ENCODE results near the gene KRT20. TPM values are rescaled to one million over a fixed set of nuclear protein-coding genes. Genes with fewer than 3 reads are reported as not detected.

The KRT20 gene
- total RNA-seq, 1 donor, result not detected

- TF ChIP-seq CTCF (IDR thresholded peaks at IDR 0.05; ENCODE audit: insufficient read depth, low read length), result no peak
- H3K4me3 ChIP-seq (ENCODE audit: low read depth, low read length), result no peak overlapping the region
- no peak for DNase-seq (ENCODE audit: low read depth)
Observed at GRCh38 chr17:40832840-40833239, 52.2 kb downstream of the KRT20 start.

DNA sequence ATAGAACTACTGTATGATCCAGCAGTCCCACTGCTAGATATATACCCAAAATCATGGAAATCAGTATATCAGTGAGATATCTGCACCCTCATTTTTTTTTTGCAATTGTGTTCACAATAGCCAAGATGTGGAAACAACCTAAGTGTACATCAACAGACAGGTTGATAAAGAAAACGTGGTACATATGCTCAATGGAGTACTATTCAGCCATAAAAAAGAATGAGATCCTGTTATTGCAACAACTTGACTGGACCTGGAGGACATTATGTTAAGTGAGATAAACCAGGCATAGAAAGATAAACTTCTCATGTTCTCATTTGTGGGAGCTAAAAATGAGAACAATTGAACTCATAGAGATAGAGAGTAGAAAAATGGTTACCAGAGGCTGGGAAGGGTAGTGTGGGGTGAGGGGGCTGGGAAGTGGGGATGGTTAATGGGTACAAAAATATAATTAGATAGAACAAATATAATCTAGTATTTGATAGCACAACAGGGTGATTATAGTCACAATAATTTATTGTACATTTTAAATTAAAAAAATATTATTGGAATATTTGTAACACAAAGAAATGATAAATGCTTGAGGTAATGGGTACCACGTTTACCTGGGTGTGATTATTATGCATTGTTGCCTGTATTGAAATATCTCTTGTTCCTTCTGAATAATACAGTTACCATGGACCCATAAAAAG, 54.8 kb downstream of the KRT20 start:
- no peak overlapping the region for H3K4me3 ChIP-seq (ENCODE audit: low read depth, low read length)
- DNase-seq (ENCODE audit: low read depth), result no peak
- no peak for TF ChIP-seq CTCF (IDR thresholded peaks at IDR 0.05; ENCODE audit: insufficient read depth, low read length)

DNA sequence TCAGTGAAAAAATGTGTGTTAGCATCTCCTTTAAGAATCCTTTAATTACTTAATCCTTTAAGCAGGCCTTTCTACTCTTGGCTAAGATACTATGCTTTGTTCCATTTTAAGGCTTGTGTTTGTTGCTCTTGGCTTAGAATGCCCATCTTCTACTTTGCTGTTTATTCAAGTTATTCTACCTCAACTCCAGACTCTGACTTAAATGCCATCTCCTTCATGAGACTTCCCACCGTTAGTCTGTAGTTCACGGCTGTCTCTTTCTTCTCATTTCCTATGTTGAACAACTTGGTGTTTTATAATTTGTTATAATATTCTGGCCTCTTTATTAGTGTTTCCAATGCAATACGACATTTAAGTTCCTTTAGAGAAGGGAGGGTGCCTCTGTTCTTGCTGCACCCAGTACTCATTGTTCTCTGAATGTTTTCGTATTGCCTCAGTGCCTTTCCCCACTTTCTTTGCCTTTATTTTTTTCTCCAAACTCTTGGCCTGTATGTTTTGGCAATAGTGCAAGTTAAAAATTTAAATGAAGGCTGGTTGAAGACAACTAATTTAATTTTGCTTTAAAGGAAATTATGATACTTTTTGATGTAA, 56.5 kb downstream of the KRT20 start:
- H3K4me3 ChIP-seq (ENCODE audit: low read depth, low read length), result no peak overlapping the region
- DNase-seq (ENCODE audit: low read depth), result peak; percentile 76
- TF ChIP-seq CTCF (IDR thresholded peaks at IDR 0.05; ENCODE audit: insufficient read depth, low read length), result no peak

DNA sequence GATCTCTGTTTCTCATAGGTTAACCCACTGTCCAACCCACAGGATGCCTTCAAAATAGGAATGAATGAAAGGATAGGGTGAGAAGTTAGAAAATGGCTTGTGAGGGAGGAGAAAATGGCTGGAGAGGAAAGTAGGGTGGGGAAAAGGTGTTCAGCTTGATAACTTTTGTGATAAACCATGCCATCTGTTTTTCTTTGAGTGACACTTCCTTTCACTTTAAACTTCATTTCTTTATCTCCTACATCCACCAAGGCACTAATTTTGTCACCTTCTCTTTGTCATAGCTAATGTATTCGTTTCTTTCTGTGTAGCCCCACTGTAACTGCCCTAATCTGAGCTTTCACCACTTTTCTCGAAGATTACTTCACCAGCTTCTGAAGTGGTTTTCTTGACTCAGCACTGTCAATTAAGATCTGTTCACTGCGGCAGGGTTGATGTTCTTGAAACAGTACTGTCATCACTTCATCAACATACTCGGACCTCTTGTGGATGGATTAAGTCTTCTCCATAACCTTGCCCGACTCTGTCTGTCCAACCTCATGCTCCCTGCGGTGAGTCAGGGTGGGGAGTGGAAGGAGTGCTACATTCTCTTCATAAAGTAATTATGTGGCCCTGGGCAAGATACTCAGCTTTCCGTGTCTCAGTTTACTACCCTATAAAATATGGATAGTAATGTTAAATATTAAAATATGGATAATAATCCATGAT, 57.1 kb downstream of the KRT20 start:
- H3K4me3 ChIP-seq (ENCODE audit: low read depth, low read length), result no peak overlapping the region
- DNase-seq (ENCODE audit: low read depth), result peak; percentile 73
- TF ChIP-seq CTCF (IDR thresholded peaks at IDR 0.05; ENCODE audit: insufficient read depth, low read length), result no peak

Other genes starting within 250 kb of the KRT20 start
- 112 and 119 TPM in 2 replicates for gene SMARCE1, start 237.4 kb downstream of the KRT20 start, total RNA-seq (ENCODE audit: low replicate concordance)
- gene KRT222, start 220.1 kb downstream of the KRT20 start, total RNA-seq (ENCODE audit: low replicate concordance), result not detected in 2 replicates
- gene KRT24, start 181.5 kb downstream of the KRT20 start, total RNA-seq (ENCODE audit: low replicate concordance), result not detected in 2 replicates
- gene KRT25, start 129.9 kb downstream of the KRT20 start, total RNA-seq (ENCODE audit: low replicate concordance), result not detected in 2 replicates
- gene KRT26, start 113.0 kb downstream of the KRT20 start, total RNA-seq (ENCODE audit: low replicate concordance), result not detected in 2 replicates
- not detected in 2 replicates for gene KRT27, start 102.7 kb downstream of the KRT20 start, total RNA-seq (ENCODE audit: low replicate concordance)
- gene KRT28, start 85.3 kb downstream of the KRT20 start, total RNA-seq (ENCODE audit: low replicate concordance), result not detected in 2 replicates
- 12.2 TPM in 1 of 2 replicates, not detected in the other for gene KRT10, start 62.6 kb downstream of the KRT20 start, total RNA-seq (ENCODE audit: low replicate concordance)
- gene KRT12, start 18.0 kb downstream of the KRT20 start, total RNA-seq (ENCODE audit: low replicate concordance), result not detected in 2 replicates
- gene KRT23, start 52.4 kb upstream of the KRT20 start, total RNA-seq (ENCODE audit: low replicate concordance), result not detected in 2 replicates
- gene KRT39, start 81.7 kb upstream of the KRT20 start, total RNA-seq (ENCODE audit: low replicate concordance), result not detected in 2 replicates
- gene KRT40, start 99.1 kb upstream of the KRT20 start, total RNA-seq (ENCODE audit: low replicate concordance), result not detected in 2 replicates
- gene KRTAP3-3, start 108.9 kb upstream of the KRT20 start, total RNA-seq (ENCODE audit: low replicate concordance), result not detected in 2 replicates
- not detected in 2 replicates for gene KRTAP3-2, start 114.7 kb upstream of the KRT20 start, total RNA-seq (ENCODE audit: low replicate concordance)
- not detected in 2 replicates for gene KRTAP3-1, start 123.9 kb upstream of the KRT20 start, total RNA-seq (ENCODE audit: low replicate concordance)
- 1.4 TPM in 1 of 2 replicates, not detected in the other for gene KRTAP1-5, start 142.0 kb upstream of the KRT20 start, total RNA-seq (ENCODE audit: low replicate concordance)
- gene KRTAP1-4, start 145.0 kb upstream of the KRT20 start, total RNA-seq (ENCODE audit: low replicate concordance), result not detected in 2 replicates
- gene KRTAP1-3, start 149.6 kb upstream of the KRT20 start, total RNA-seq (ENCODE audit: low replicate concordance), result not detected in 2 replicates
- not detected in 2 replicates for gene KRTAP1-1, start 156.2 kb upstream of the KRT20 start, total RNA-seq (ENCODE audit: low replicate concordance)
- gene KRTAP2-1, start 162.1 kb upstream of the KRT20 start, total RNA-seq (ENCODE audit: low replicate concordance), result not detected in 2 replicates
- not detected in 2 replicates for gene KRTAP2-2, start 170.0 kb upstream of the KRT20 start, total RNA-seq (ENCODE audit: low replicate concordance)
- gene KRTAP2-3, start 174.9 kb upstream of the KRT20 start, total RNA-seq (ENCODE audit: low replicate concordance), result not detected in 2 replicates
- not detected in 2 replicates for gene KRTAP2-4, start 180.6 kb upstream of the KRT20 start, total RNA-seq (ENCODE audit: low replicate concordance)
- gene KRTAP4-7, start 198.9 kb upstream of the KRT20 start, total RNA-seq (ENCODE audit: low replicate concordance), result not detected in 2 replicates
- gene KRTAP4-8, start 212.9 kb upstream of the KRT20 start, total RNA-seq (ENCODE audit: low replicate concordance), result not detected in 2 replicates
- not detected in 2 replicates for gene KRTAP4-16, start 217.0 kb upstream of the KRT20 start, total RNA-seq (ENCODE audit: low replicate concordance)
- not detected in 2 replicates for gene KRTAP4-9, start 220.1 kb upstream of the KRT20 start, total RNA-seq (ENCODE audit: low replicate concordance)
- not detected in 2 replicates for gene KRTAP4-11, start 233.1 kb upstream of the KRT20 start, total RNA-seq (ENCODE audit: low replicate concordance)
- gene KRTAP4-12, start 238.9 kb upstream of the KRT20 start, total RNA-seq (ENCODE audit: low replicate concordance), result not detected in 2 replicates

Data from fibroblast of the aortic adventitia (primary cell).